Thoracic aorta (tissue), 2 donors: Measurements from ENCODE around the gene AP1G1. TPM values are rescaled to one million over a fixed set of nuclear protein-coding genes. Genes with fewer than 3 reads are reported as not detected.

ENCODE experiments used
- ATAC-seq: fragments of 150-250 bp; one replicate; pipeline ENCODE4 v1.8.0; 2017; ENCODE audit warnings: low read depth; ENCODE audit not compliant: insufficient number of reproducible peaks, low FRiP score
- DNase-seq: peaks from one replicate; pipeline ENCODE4 v3.0.0-alpha.2; 2020; ENCODE audit warnings: low spot score
- H3K27ac ChIP-seq, 2 donors: fragments of 200-600 bp; sonication (generic); 1 replicate in 1 of 2; 2 replicates in 1 of 2; pipeline ENCODE4 v1.5.1; 2016; ENCODE audit warnings: mild to moderate bottlenecking in 2 of 2, moderate library complexity in 2 of 2
- H3K27me3 ChIP-seq: fragments of 200-600 bp; sonication (generic); replicated peaks from 2 replicates; pipeline ENCODE4 v1.6.0; 2016; ENCODE audit warnings: mild to moderate bottlenecking; ENCODE audit not compliant: insufficient read depth
- H3K36me3 ChIP-seq: fragments of 200-600 bp; sonication (generic); one replicate; pipeline ENCODE4 v1.5.1; 2016
- H3K4me1 ChIP-seq, 2 donors: fragments of 200-600 bp; sonication (generic); 1 replicate in 1 of 2; 2 replicates in 1 of 2; pipeline versions ENCODE4 v1.5.1 to v1.6.0; 2016; ENCODE audit warnings: low read depth in 2 of 2, mild to moderate bottlenecking in 1 of 2; ENCODE audit not compliant: control insufficient read depth in 1 of 2
- H3K4me3 ChIP-seq: fragments of 200-600 bp; sonication (generic); 2 replicates; pipeline ENCODE4 v1.5.1; 2016; ENCODE audit warnings: mild to moderate bottlenecking
- H3K9me3 ChIP-seq: fragments of 200-600 bp; sonication (generic); 2 replicates; pipeline ENCODE4 v1.5.1; 2016
- total RNA-seq, 2 donors: library from RNA; depleted of rRNA; stranded (reverse); fragments of >200 nt; gene quantifications; one replicate each; pipeline versions ENCODE4 v1.1.0 to v1.2.3, GENCODE V29; 2016
- TF ChIP-seq, protein P1 (sequence below): fragments of 200-600 bp; sonication (generic); IDR thresholded peaks from one replicate; pipeline ENCODE4 v1.5.1; 2019; ENCODE audit warnings: antibody characterized with exemption

The AP1G1 gene
- total RNA-seq, 2 donors from 2014 or later = 47.8 to 65.1 TPM

DNA sequence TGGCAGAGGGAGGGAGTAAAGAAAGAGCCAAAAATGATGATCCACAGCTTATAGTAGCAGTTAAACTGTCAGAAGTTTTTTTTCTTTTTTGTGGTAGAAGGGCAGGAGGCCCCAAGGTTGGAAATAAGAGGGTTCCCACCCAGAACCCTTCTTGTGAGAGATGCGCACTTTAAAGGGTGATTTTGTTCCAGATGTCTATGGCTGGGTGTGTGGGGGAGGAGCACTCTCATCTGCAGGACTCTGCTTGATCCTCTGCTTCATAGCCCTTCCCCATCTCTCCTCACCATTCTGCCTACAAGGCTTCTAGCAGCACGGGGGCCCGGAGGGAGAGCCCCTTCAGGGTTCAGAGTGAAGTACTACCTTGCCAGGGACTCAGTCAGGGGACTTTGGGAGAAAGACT is 43.5 kb upstream of the AP1G1 start:
- ATAC-seq (no peak), DNase-seq (no peak)
- Histone ChIP-seq H3K4me3 (no peak overlapping the region), H3K36me3 (peaks cover 31% of the 10 kb centered on the region), H3K9me3 (no peaks in the 10 kb centered on the region), H3K27me3 (no peaks in the 10 kb centered on the region), H3K27ac (no peak overlapping the region), H3K4me1 (peaks cover 3 to 10% of the 10 kb centered on the region in 2 donors)
- TF ChIP-seq, protein P1, sequence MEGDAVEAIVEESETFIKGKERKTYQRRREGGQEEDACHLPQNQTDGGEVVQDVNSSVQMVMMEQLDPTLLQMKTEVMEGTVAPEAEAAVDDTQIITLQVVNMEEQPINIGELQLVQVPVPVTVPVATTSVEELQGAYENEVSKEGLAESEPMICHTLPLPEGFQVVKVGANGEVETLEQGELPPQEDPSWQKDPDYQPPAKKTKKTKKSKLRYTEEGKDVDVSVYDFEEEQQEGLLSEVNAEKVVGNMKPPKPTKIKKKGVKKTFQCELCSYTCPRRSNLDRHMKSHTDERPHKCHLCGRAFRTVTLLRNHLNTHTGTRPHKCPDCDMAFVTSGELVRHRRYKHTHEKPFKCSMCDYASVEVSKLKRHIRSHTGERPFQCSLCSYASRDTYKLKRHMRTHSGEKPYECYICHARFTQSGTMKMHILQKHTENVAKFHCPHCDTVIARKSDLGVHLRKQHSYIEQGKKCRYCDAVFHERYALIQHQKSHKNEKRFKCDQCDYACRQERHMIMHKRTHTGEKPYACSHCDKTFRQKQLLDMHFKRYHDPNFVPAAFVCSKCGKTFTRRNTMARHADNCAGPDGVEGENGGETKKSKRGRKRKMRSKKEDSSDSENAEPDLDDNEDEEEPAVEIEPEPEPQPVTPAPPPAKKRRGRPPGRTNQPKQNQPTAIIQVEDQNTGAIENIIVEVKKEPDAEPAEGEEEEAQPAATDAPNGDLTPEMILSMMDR = no peak

DNA sequence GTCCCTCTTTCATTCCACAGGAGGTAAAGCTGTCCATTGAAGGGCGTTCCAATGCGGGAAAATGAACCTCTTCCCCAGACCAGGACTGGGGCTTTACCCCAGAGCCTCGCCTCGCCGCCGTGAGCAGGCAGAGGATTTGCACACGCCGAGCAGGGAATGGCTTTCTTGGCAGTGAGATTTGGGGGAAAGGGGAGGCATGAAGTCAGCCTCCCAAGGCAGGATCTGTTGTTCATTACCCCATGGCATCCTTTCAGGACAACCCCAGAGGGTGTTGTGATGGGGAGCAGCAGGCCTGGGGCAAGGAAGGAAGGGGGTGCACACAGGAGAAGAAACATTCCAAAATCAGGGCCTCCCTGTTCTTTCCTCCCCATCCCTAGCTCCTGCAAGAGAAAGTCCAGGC is 43.1 kb upstream of the AP1G1 start:
- H3K27me3 ChIP-seq = no peaks in the 10 kb centered on the region
- DNase-seq = no peak
- H3K27ac ChIP-seq = no peak overlapping the region
- no peak for ATAC-seq
- TF ChIP-seq, protein P1 = no peak
- peaks cover 7 to 14% of the 10 kb centered on the region in 2 donors for H3K4me1 ChIP-seq
- H3K9me3 ChIP-seq = no peaks in the 10 kb centered on the region
- no peak overlapping the region for H3K4me3 ChIP-seq
- H3K36me3 ChIP-seq = peaks cover 31% of the 10 kb centered on the region

DNA sequence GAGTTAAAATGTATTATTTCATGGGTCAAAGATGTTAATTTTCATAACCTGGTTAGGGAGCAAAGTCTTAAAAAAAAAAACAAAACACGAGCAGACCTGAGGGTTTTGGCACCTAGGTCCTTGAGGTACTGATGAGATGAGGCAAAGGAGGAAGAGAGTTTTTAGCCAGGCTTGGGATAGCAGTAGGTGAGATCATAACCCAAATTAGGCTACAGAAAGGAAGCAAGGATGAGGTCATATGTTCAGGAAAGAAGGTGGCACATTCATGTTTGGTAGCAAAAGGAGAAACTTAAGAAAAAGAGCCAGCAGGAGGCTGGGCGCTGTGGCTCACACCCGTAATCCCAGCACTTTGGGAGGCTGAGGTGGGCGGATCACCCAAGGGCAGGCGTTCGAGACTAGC is 40.0 kb upstream of the AP1G1 start:
- Histone ChIP-seq H3K27me3 (no peaks in the 10 kb centered on the region), H3K9me3 (no peaks in the 10 kb centered on the region), H3K36me3 (peaks cover 31% of the 10 kb centered on the region), H3K4me1 (peaks cover 8 to 18% of the 10 kb centered on the region in 2 donors), H3K4me3 (no peak overlapping the region), H3K27ac (no peak overlapping the region)
- DNase-seq = no peak
- TF ChIP-seq, protein P1 = no peak
- no peak for ATAC-seq

GRCh38 chr16:71847096-71847495 is 38.5 kb upstream of the AP1G1 start:
- DNase-seq = no peak
- no peak for ATAC-seq
- no peaks in the 10 kb centered on the region for H3K27me3 ChIP-seq
- peak overlapping the region; percentile 89 for H3K4me3 ChIP-seq
- H3K4me1 ChIP-seq = peaks cover 8 to 18% of the 10 kb centered on the region in 2 donors
- H3K27ac ChIP-seq = peak overlapping the region in 1 of 2 donors; percentile 87
- peaks cover 31% of the 10 kb centered on the region for H3K36me3 ChIP-seq
- H3K9me3 ChIP-seq = no peaks in the 10 kb centered on the region
- TF ChIP-seq, protein P1 = no peak

- no peaks in the 10 kb centered on the region for H3K27me3 ChIP-seq
- TF ChIP-seq, protein P1 = no peak
- peaks cover 28% of the 10 kb centered on the region for H3K36me3 ChIP-seq
- ATAC-seq = no peak
- no peak for DNase-seq
- peak overlapping the region; percentile 89 for H3K4me3 ChIP-seq
- H3K27ac ChIP-seq = peak overlapping the region; percentile 75 to 87
- peaks cover 8 to 18% of the 10 kb centered on the region in 2 donors for H3K4me1 ChIP-seq
- no peaks in the 10 kb centered on the region for H3K9me3 ChIP-seq
Measured at GRCh38 chr16:71846431-71846830, 37.8 kb upstream of the AP1G1 start.
